Skin of body (tissue), 2 donors: Measurements from ENCODE around the gene ATP6V0B. TPM values are rescaled to one million over a fixed set of nuclear protein-coding genes. Genes with fewer than 3 reads are reported as not detected.

Experiments used
- DNase-seq: peaks from one replicate; lab custom pipeline; 2025; lab: John Stamatoyannopoulos, UW
- total RNA-seq: library from RNA; depleted of rRNA; stranded (reverse); fragments of >200 nt; gene quantifications from one replicate; pipeline ENCODE4 v1.2.3, GENCODE V29; 2014

ATP6V0B gene
- total RNA-seq, 1 donor from 2014 or later, result 58.6 TPM

GRCh38 chr1:44002165-44002564 lies 27.4 kb downstream of the ATP6V0B start:
- DNase-seq, result no peak

GRCh38 chr1:44002606-44003157 lies 27.9 kb downstream of the ATP6V0B start:
- DNase-seq, result no peak

GRCh38 chr1:44008259-44008658 lies 33.5 kb downstream of the ATP6V0B start:
- no peak for DNase-seq

- DNase-seq, result no peak
Measured at GRCh38 chr1:44010935-44011471, 36.2 kb downstream of the ATP6V0B start.

GRCh38 chr1:44012404-44012803 lies 37.6 kb downstream of the ATP6V0B start:
- DNase-seq, result no peak

- no peak for DNase-seq
Measured at GRCh38 chr1:44012941-44013609, 38.3 kb downstream of the ATP6V0B start.

- DNase-seq, result no peak
Measured at GRCh38 chr1:44013949-44014348, 39.2 kb downstream of the ATP6V0B start.

- no peak for DNase-seq
Measured at GRCh38 chr1:44014365-44015104, 39.8 kb downstream of the ATP6V0B start.

GRCh38 chr1:44015206-44015605 lies 40.4 kb downstream of the ATP6V0B start:
- no peak for DNase-seq

GRCh38 chr1:44016041-44016889 lies 41.5 kb downstream of the ATP6V0B start:
- no peak for DNase-seq

- no peak for DNase-seq
Measured at GRCh38 chr1:44016890-44017400, 42.2 kb downstream of the ATP6V0B start.

- DNase-seq, result no peak
Measured at GRCh38 chr1:44019466-44019948, 44.7 kb downstream of the ATP6V0B start.

- no peak for DNase-seq
Measured at GRCh38 chr1:44020464-44020863, 45.7 kb downstream of the ATP6V0B start.

- DNase-seq, result no peak
Measured at GRCh38 chr1:44021156-44021555, 46.4 kb downstream of the ATP6V0B start.

- no peak for DNase-seq
Measured at GRCh38 chr1:44021581-44022321, 47.0 kb downstream of the ATP6V0B start.

- DNase-seq, result no peak
Measured at GRCh38 chr1:44024031-44024902, 49.5 kb downstream of the ATP6V0B start.

- DNase-seq, result no peak
Measured at GRCh38 chr1:44024903-44025525, 50.3 kb downstream of the ATP6V0B start.

GRCh38 chr1:44025816-44026215 lies 51.1 kb downstream of the ATP6V0B start:
- DNase-seq, result no peak

GRCh38 chr1:44027320-44027719 lies 52.6 kb downstream of the ATP6V0B start:
- no peak for DNase-seq
